ENCODE results near the gene PAK1IP1. TPM values are rescaled to one million over a fixed set of nuclear protein-coding genes. Genes with fewer than 3 reads are reported as not detected.
"Not testable (repeated sequence)": the region's sequence is repeated elsewhere in the genome, so short reads cannot be mapped to it uniquely, and the experiment has no call there.

The PAK1IP1 gene
- total RNA-seq, 1 donor from 2014 or later: 11.2 TPM

DNA sequence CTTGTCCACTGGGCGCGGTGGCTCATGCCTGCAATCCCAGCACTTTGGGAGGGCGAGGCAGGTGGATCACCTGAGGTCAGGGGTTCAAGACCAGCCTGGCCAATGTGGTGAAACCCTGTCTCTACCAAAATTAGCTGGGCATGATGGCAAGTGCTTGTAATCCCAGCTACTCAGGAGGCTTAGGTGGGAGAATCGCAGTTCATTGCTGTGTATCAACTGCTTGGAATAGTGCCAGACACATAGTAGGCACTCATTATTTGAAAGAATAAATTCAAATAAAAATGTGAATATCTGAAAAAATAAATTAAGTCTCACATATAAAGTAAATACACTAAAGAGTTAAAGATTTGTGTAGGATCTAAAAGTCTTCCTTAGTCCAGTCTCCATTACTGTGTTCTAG is 1.9 kb downstream of the PAK1IP1 start:
- Histone ChIP-seq H3K4me3 (no peak overlapping the region), H3K27ac (replicated peaks) (no peak overlapping the region), H3K36me3 (peaks cover 44% of the 10 kb centered on the region), H3K4me1 (peaks cover 40% of the 10 kb centered on the region), H3K27me3 (ENCODE audit: low read depth) (no peaks in the 10 kb centered on the region), H3K9me3 (replicated peaks) (no peaks in the 10 kb centered on the region)
- TF ChIP-seq, protein P1, sequence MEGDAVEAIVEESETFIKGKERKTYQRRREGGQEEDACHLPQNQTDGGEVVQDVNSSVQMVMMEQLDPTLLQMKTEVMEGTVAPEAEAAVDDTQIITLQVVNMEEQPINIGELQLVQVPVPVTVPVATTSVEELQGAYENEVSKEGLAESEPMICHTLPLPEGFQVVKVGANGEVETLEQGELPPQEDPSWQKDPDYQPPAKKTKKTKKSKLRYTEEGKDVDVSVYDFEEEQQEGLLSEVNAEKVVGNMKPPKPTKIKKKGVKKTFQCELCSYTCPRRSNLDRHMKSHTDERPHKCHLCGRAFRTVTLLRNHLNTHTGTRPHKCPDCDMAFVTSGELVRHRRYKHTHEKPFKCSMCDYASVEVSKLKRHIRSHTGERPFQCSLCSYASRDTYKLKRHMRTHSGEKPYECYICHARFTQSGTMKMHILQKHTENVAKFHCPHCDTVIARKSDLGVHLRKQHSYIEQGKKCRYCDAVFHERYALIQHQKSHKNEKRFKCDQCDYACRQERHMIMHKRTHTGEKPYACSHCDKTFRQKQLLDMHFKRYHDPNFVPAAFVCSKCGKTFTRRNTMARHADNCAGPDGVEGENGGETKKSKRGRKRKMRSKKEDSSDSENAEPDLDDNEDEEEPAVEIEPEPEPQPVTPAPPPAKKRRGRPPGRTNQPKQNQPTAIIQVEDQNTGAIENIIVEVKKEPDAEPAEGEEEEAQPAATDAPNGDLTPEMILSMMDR (IDR thresholded peaks at IDR 0.05; ENCODE audit: borderline replicate concordance): no peak
- no peak for DNase-seq
- intact Hi-C loops (cut with micrococcal nuclease): loop anchor here (10.0 kb wide), 1 partner anchor 182 kb away; no protein-coding TSS in a partner anchor

DNA sequence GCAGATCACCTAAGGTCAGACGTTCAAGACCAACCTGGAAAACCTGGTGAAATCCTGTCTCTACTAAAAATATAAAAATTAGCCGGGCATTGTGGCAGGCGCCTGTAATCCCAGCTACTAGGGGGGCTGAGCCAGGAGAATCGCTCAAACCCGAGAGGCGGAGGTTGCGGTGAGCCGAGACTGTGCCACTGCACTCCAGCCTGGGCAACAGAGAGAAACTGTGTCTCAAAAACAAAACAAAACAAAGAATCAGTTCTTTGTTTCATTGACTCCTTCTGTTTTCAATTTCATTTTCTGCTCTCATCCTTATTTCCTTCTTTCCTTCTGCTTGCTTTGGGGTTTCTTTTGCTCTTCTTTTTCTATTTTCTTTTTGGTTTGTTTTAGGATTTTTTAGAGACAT is 19.2 kb downstream of the PAK1IP1 start:
- H3K9me3 ChIP-seq (replicated peaks): peaks cover 4% of the 10 kb centered on the region
- no peak for DNase-seq
- no peak overlapping the region for H3K4me3 ChIP-seq
- no peaks in the 10 kb centered on the region for H3K4me1 ChIP-seq
- TF ChIP-seq, protein P1 (IDR thresholded peaks at IDR 0.05; ENCODE audit: borderline replicate concordance): no peak
- intact Hi-C loops (cut with micrococcal nuclease): no loop called here
- H3K27ac ChIP-seq (replicated peaks): no peak overlapping the region
- H3K27me3 ChIP-seq (ENCODE audit: low read depth): no peaks in the 10 kb centered on the region
- H3K36me3 ChIP-seq: peaks cover 12% of the 10 kb centered on the region

- TF ChIP-seq, protein P1 (IDR thresholded peaks at IDR 0.05; ENCODE audit: borderline replicate concordance): no peak
- H3K4me1 ChIP-seq: peaks cover 44% of the 10 kb centered on the region
- H3K27ac ChIP-seq (replicated peaks): peak overlapping the region; percentile 90
- H3K4me3 ChIP-seq: peak overlapping the region; percentile 70
- intact Hi-C loops (cut with micrococcal nuclease): no loop called here
- no peak for DNase-seq
- no peaks in the 10 kb centered on the region for H3K36me3 ChIP-seq
- peaks cover 4% of the 10 kb centered on the region for H3K9me3 ChIP-seq (replicated peaks)
- no peaks in the 10 kb centered on the region for H3K27me3 ChIP-seq (ENCODE audit: low read depth)
Measured at GRCh38 chr6:10719296-10719963, 24.7 kb downstream of the PAK1IP1 start.

DNA sequence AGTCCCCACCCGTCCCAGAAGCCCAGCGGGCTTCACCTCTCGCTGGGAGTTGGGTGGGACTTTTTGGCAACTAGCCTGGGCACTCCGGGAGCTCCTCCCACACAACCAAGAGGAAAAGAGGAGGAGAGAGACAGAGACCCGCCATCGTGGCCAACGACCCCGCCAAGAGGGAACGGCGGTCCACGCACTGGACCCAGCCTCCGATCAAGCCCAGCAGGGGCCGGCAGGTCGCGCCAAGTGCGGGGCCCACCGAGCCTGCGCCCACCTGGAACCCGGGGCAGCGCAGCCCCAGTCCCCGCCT is 25.1 kb downstream of the PAK1IP1 start:
- intact Hi-C loops (cut with micrococcal nuclease): no loop called here
- Histone ChIP-seq H3K9me3 (replicated peaks) (peaks cover 4% of the 10 kb centered on the region), H3K4me1 (peaks cover 49% of the 10 kb centered on the region), H3K27me3 (ENCODE audit: low read depth) (no peaks in the 10 kb centered on the region), H3K27ac (replicated peaks) (peak overlapping the region; percentile 90), H3K36me3 (peaks cover 2% of the 10 kb centered on the region), H3K4me3 (peak overlapping the region; percentile 70)
- TF ChIP-seq, protein P1 (IDR thresholded peaks at IDR 0.05; ENCODE audit: borderline replicate concordance): no peak
- DNase-seq: peak; percentile 55

GRCh38 chr6:10720265-10720959 is 25.6 kb downstream of the PAK1IP1 start:
- Histone ChIP-seq H3K27ac (replicated peaks) (peak overlapping the region; percentile 90), H3K4me1 (peaks cover 54% of the 10 kb centered on the region), H3K36me3 (peaks cover 5% of the 10 kb centered on the region), H3K4me3 (peak overlapping the region; percentile 70), H3K27me3 (ENCODE audit: low read depth) (no peaks in the 10 kb centered on the region), H3K9me3 (replicated peaks) (peaks cover 4% of the 10 kb centered on the region)
- intact Hi-C loops (cut with micrococcal nuclease): no loop called here
- TF ChIP-seq, protein P1 (IDR thresholded peaks at IDR 0.05; ENCODE audit: borderline replicate concordance): no peak
- DNase-seq: peak; percentile 61

DNA sequence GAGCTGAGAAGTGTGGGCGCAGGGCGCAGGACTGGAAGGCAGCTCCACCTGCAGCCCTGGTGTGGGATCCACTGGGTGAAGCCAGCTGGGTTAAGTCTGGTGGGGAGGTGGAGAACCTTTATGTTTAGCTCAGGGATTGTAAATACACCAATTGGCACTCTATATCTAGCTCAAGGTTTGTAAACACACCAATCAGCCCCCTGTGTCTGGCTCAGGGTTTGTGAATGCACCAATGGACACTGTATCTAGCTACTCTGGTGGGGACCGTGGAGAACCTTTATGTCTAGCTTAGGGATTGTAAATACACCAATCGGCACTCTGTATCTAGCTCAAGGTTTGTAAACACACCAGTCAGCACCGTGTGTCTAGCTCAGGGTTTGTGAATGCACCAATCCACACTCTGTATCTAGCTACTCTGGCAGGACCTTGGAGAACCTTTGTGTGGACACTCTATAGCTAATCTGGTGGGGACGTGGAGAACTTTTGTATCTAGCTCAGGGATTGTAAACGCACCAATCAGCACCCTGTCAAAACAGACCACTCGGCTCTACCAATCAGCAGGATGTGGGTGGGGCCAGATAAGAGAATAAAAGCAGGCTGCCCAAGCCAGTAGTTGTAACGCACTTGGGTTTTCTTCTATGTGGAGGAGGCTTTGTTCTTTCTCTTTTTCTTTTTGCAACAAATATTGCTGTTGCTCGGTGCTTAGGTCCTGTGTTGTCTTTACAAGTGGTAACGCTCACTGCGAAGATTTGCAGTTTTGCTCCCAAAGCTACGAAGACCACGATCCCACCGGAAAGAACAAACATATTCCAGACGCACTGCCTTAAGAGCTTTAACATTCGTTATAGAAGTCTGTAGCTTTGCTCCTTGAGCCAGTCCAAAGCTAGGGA is 26.4 kb downstream of the PAK1IP1 start:
- H3K36me3 ChIP-seq: peaks cover 12% of the 10 kb centered on the region

More for the DNA sequence above, 26.4 kb downstream of the PAK1IP1 start:
- intact Hi-C loops (cut with micrococcal nuclease); H3K27me3 ChIP-seq (ENCODE audit: low read depth); H3K9me3 ChIP-seq (replicated peaks); DNase-seq: not testable (repeated sequence)
- peaks cover 62% of the 10 kb centered on the region for H3K4me1 ChIP-seq
- peak overlapping the region; percentile 90 for H3K27ac ChIP-seq (replicated peaks)
- H3K4me3 ChIP-seq: peak overlapping the region; percentile 70
